LNCAP (cell line): ENCODE measurements around the gene HOTAIR.

Experiments used
- CTCF ChIP-seq: fragments of 450-650 bp; IDR thresholded peaks from 2 replicates; pipeline ENCODE4 v1.5.1; 2017; ENCODE audit warnings: mild to moderate bottlenecking

Gene HOTAIR

GRCh38 chr12:53989227-53990113 is 14.7 kb upstream of the HOTAIR start:
- TF ChIP-seq CTCF, result peak; percentile 75

GRCh38 chr12:53988541-53989226 is 13.9 kb upstream of the HOTAIR start:
- no peak for TF ChIP-seq CTCF

GRCh38 chr12:53987787-53988230 is 13.1 kb upstream of the HOTAIR start:
- no peak for TF ChIP-seq CTCF

GRCh38 chr12:53986686-53987483 is 12.1 kb upstream of the HOTAIR start:
- no peak for TF ChIP-seq CTCF

GRCh38 chr12:53985994-53986685 is 11.4 kb upstream of the HOTAIR start:
- TF ChIP-seq CTCF, result no peak

- TF ChIP-seq CTCF, result no peak
These were observed 10.9 kb upstream of the HOTAIR start for GRCh38 chr12:53985692-53985993.
